Trophoblast cell (in vitro differentiated cells and primary cell): ENCODE data around the gene LMBRD2.
A peak's percentile ranks its signal among the peaks of the same experiment; 100 is the strongest.

Source experiments
- DNase-seq, 2 donors: peaks; one replicate each; pipeline ENCODE4 v3.0.0-alpha.2; 2016
- H2AFZ ChIP-seq: 2 replicates; pipeline ENCODE4 v1.6.1; 2013; ENCODE audit warnings: low read length, moderate library complexity, mild to moderate bottlenecking; ENCODE audit not compliant: insufficient read depth, poor library complexity
- H2AK5ac ChIP-seq: 2 replicates; pipeline ENCODE4 v1.6.1; 2013; ENCODE audit warnings: mild to moderate bottlenecking, low read length
- H2BK120ac ChIP-seq: 2 replicates; pipeline ENCODE4 v1.6.1; 2013; ENCODE audit warnings: low read length, mild to moderate bottlenecking, moderate library complexity; ENCODE audit not compliant: insufficient read depth, poor library complexity
- H2BK12ac ChIP-seq: 2 replicates; pipeline ENCODE4 v1.6.1; 2013; ENCODE audit warnings: mild to moderate bottlenecking, low read length, moderate library complexity
- H2BK5ac ChIP-seq: 2 replicates; pipeline ENCODE4 v1.6.1; 2013; ENCODE audit warnings: low read length, low read depth, moderate library complexity, mild to moderate bottlenecking; ENCODE audit not compliant: poor library complexity
- H3K14ac ChIP-seq: 2 replicates; pipeline ENCODE4 v1.6.1; 2013; ENCODE audit warnings: mild to moderate bottlenecking, low read length
- H3K18ac ChIP-seq: 2 replicates; pipeline ENCODE4 v1.6.1; 2013; ENCODE audit warnings: mild to moderate bottlenecking, low read length
- H3K23ac ChIP-seq: 2 replicates; pipeline ENCODE4 v1.6.1; 2013; ENCODE audit warnings: low read length
- H3K27ac ChIP-seq: 2 replicates; pipeline ENCODE4 v1.5.1; 2013; ENCODE audit warnings: low read depth, mild to moderate bottlenecking, inconsistent platforms, low read length, moderate library complexity
- H3K27me3 ChIP-seq: 2 replicates; pipeline ENCODE4 v1.6.1; 2013; ENCODE audit warnings: inconsistent platforms, mild to moderate bottlenecking, low read length, moderate library complexity; ENCODE audit not compliant: insufficient read depth
- H3K36me3 ChIP-seq, 2 experiments: 1 replicate in 1 of 2; 2 replicates in 1 of 2; pipeline ENCODE4 v1.6.1; 2013; ENCODE audit warnings: low read length in 2 of 2, mild to moderate bottlenecking in 2 of 2, moderate library complexity in 1 of 2; ENCODE audit not compliant: insufficient read depth in 2 of 2, control insufficient read depth in 1 of 2
- H3K4ac ChIP-seq: 2 replicates; pipeline ENCODE4 v1.6.1; 2013; ENCODE audit warnings: low read depth, mild to moderate bottlenecking, low read length, moderate library complexity
- H3K4me1 ChIP-seq, 2 experiments: 1 replicate in 1 of 2; 2 replicates in 1 of 2; pipeline ENCODE4 v1.6.1; 2013; ENCODE audit warnings: low read length in 2 of 2, mild to moderate bottlenecking in 2 of 2, moderate library complexity in 1 of 2; ENCODE audit not compliant: insufficient read depth in 2 of 2, control insufficient read depth in 1 of 2
- H3K4me2 ChIP-seq: 2 replicates; pipeline ENCODE4 v1.6.1; 2013; ENCODE audit warnings: inconsistent platforms, mild to moderate bottlenecking, low read length, moderate library complexity
- H3K4me3 ChIP-seq: 2 replicates; pipeline ENCODE4 v1.5.1; 2013; ENCODE audit warnings: mild to moderate bottlenecking, low read depth, low read length, inconsistent platforms
- H3K79me1 ChIP-seq: one replicate; pipeline ENCODE4 v1.6.1; 2013; ENCODE audit warnings: low read length
- H3K79me2 ChIP-seq: 2 replicates; pipeline ENCODE4 v1.6.1; 2013; ENCODE audit warnings: low read length, mild to moderate bottlenecking; ENCODE audit not compliant: control insufficient read depth, insufficient read depth, poor library complexity
- H3K9ac ChIP-seq: 2 replicates; pipeline ENCODE4 v1.6.1; 2013; ENCODE audit warnings: mild to moderate bottlenecking, low read length
- H3K9me3 ChIP-seq: 2 replicates; pipeline ENCODE4 v1.6.1; 2013; ENCODE audit warnings: low read depth, mild to moderate bottlenecking, control low read depth, inconsistent platforms, low read length; ENCODE audit not compliant: insufficient read depth
- H4K12ac ChIP-seq: 2 replicates; pipeline ENCODE4 v1.6.1; 2013; ENCODE audit warnings: low read depth, mild to moderate bottlenecking, low read length, moderate library complexity
- H4K8ac ChIP-seq: 2 replicates; pipeline ENCODE4 v1.6.1; 2013; ENCODE audit warnings: low read depth, mild to moderate bottlenecking, low read length, moderate library complexity
- H4K91ac ChIP-seq: one replicate; pipeline ENCODE4 v1.6.1; 2013; ENCODE audit warnings: low read depth, mild to moderate bottlenecking, low read length, moderate library complexity
- WGBS: extraction: QIAGEN DNeasy Blood & Tissue Kit; methylation state at CpG from one replicate; pipeline ENCODE4 v1.1.7; 2013; ENCODE audit warnings: missing lambda C conversion rate; ENCODE audit not compliant: insufficient read length, insufficient coverage; ENCODE audit errors: extremely low coverage; 5-methylcytosine and 5-hydroxymethylcytosine counted together

LMBRD2 gene

DNA sequence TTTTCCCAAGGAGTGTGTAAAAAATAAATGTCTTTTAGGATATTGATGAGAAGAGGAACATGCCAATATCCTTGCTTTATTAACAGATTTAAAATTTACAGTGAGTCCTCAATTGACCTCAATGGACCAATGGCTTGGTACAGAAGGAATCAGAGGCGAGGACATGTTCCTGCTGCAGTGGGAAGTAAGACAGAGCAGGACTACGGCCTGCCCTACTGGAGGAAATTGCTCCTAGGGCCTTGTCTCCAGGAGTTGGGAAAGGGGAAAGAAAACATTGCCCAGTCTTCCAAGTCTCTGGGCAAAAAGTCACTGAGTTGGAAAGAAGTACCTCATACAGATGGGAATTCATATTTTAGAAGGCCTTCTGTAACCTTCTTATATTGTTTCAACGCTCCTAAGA lies 51.9 kb downstream of the LMBRD2 start:
- Histone ChIP-seq H3K23ac (no peak overlapping the region), H3K4me2 (no peak overlapping the region), H2BK120ac (no peak overlapping the region), H2AK5ac (no peak overlapping the region), H4K91ac (no peak overlapping the region), H2BK5ac (no peak overlapping the region), H3K4ac (no peak overlapping the region), H3K9me3 (no peaks in the 10 kb centered on the region), H3K9ac (no peak overlapping the region), H3K27ac (no peak overlapping the region), H3K79me1 (no peaks in the 10 kb centered on the region), H3K36me3 (no peaks in the 10 kb centered on the region), H3K79me2 (no peaks in the 10 kb centered on the region), H3K14ac (no peak overlapping the region), H4K12ac (no peak overlapping the region), H3K4me3 (no peak overlapping the region), H4K8ac (no peak overlapping the region), H3K27me3 (no peaks in the 10 kb centered on the region), H3K4me1 (no peaks in the 10 kb centered on the region), H2AFZ (no peak overlapping the region), H2BK12ac (no peak overlapping the region), H3K18ac (no peak overlapping the region)
- no CpG with 5 or more reads among the region's 3 CpGs for WGBS
- no peak for DNase-seq

- no peak overlapping the region for H4K91ac ChIP-seq
- no peak overlapping the region for H2BK120ac ChIP-seq
- H2BK12ac ChIP-seq = no peak overlapping the region
- H3K4me3 ChIP-seq = no peak overlapping the region
- no peaks in the 10 kb centered on the region for H3K36me3 ChIP-seq
- H2BK5ac ChIP-seq = no peak overlapping the region
- H3K4ac ChIP-seq = no peak overlapping the region
- no peaks in the 10 kb centered on the region for H3K27me3 ChIP-seq
- no peak overlapping the region for H3K9ac ChIP-seq
- no peak overlapping the region for H3K27ac ChIP-seq
- H4K8ac ChIP-seq = no peak overlapping the region
- no peak overlapping the region for H3K18ac ChIP-seq
- H3K14ac ChIP-seq = no peak overlapping the region
- DNase-seq = no peak
- H4K12ac ChIP-seq = no peak overlapping the region
- no peak overlapping the region for H3K4me2 ChIP-seq
- H3K9me3 ChIP-seq = no peaks in the 10 kb centered on the region
- H3K4me1 ChIP-seq = no peaks in the 10 kb centered on the region
- no peak overlapping the region for H2AFZ ChIP-seq
- no peaks in the 10 kb centered on the region for H3K79me1 ChIP-seq
- no peak overlapping the region for H2AK5ac ChIP-seq
- no peaks in the 10 kb centered on the region for H3K79me2 ChIP-seq
- H3K23ac ChIP-seq = no peak overlapping the region
These were observed 55.2 kb downstream of the LMBRD2 start for GRCh38 chr5:36096486-36096885.

DNA sequence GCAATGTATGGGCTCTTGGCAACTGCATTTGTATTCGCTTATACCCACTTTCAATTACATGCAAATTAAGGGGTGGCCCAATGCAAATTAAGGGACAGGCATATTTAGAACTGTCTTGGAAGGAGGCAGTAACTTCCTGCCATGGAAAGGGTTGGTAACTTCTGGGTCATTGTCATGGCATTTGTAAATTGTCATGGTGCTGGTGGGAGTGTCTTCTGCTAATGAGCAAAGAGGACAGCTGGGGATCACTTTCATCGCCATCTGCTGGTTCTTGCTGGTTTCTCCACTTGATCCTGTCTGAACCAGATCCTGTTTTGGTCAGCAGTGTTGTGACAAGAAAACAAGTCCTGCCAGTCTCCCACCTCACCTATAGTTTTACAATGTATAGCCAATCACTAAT lies 61.7 kb downstream of the LMBRD2 start:
- no CpG with 5 or more reads among the region's 2 CpGs for WGBS
- no peak overlapping the region for H3K14ac ChIP-seq
- DNase-seq = peak; percentile 67 to 73

DNA sequence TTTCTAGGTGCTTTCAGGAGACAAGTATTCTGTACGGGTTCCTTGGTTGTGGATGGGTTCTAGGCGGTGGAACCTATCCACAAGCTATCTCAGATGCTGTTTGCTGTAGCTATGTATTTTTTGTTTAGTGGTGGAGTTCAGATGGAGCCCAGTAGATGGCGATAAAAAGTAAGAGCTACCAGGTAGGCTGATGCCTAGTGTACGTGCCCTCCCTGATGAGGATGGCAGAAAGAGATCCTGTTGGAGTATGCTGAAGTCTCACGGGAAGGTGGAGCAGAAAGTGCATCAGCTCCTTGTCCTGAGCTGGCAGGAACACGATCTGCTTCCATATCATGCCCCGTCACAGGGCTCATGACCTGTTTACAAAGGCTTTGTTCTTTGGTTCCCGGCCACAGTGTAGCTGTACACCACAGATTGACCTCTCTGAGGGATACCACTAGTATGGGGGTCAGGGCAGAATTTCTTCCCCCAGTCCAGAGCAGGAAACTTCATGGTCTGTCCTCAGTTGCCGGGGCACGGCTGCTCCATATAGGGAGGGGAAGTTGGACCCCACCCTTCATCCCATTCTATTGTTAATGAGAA lies 72.4 kb downstream of the LMBRD2 start:
- Histone ChIP-seq H2BK12ac (no peak overlapping the region), H3K79me2 (no peaks in the 10 kb centered on the region), H2AFZ (no peak overlapping the region), H3K36me3 (no peaks in the 10 kb centered on the region), H3K18ac (no peak overlapping the region), H3K14ac (no peak overlapping the region), H4K8ac (no peak overlapping the region), H2BK120ac (no peak overlapping the region), H2BK5ac (no peak overlapping the region), H3K79me1 (no peaks in the 10 kb centered on the region), H3K4me3 (no peak overlapping the region), H3K4ac (no peak overlapping the region), H3K9ac (no peak overlapping the region), H4K91ac (no peak overlapping the region), H2AK5ac (no peak overlapping the region), H3K4me1 (peaks cover 0 to 2% of the 10 kb centered on the region in 2 experiments), H3K23ac (no peak overlapping the region), H3K27me3 (no peaks in the 10 kb centered on the region), H3K9me3 (no peaks in the 10 kb centered on the region), H3K4me2 (no peak overlapping the region), H4K12ac (no peak overlapping the region), H3K27ac (no peak overlapping the region)
- WGBS = no CpG with 5 or more reads among the region's 10 CpGs
- peak; percentile 44 to 75 for DNase-seq

More for the DNA sequence above, 61.7 kb downstream of the LMBRD2 start:
- Histone ChIP-seq H4K12ac (no peak overlapping the region), H2AK5ac (no peak overlapping the region), H3K27ac (no peak overlapping the region), H2BK120ac (no peak overlapping the region), H3K4ac (no peak overlapping the region), H2AFZ (no peak overlapping the region), H3K4me3 (no peak overlapping the region), H3K4me2 (no peak overlapping the region), H3K9ac (no peak overlapping the region), H3K79me2 (no peaks in the 10 kb centered on the region), H3K23ac (no peak overlapping the region), H3K18ac (no peak overlapping the region), H3K27me3 (no peaks in the 10 kb centered on the region), H2BK12ac (no peak overlapping the region), H3K9me3 (no peaks in the 10 kb centered on the region), H3K36me3 (no peaks in the 10 kb centered on the region), H3K4me1 (no peaks in the 10 kb centered on the region), H4K91ac (no peak overlapping the region), H2BK5ac (no peak overlapping the region), H3K79me1 (no peaks in the 10 kb centered on the region), H4K8ac (no peak overlapping the region)
